ENCODE measurements around the gene ZNF583.

Gene ZNF583

DNA sequence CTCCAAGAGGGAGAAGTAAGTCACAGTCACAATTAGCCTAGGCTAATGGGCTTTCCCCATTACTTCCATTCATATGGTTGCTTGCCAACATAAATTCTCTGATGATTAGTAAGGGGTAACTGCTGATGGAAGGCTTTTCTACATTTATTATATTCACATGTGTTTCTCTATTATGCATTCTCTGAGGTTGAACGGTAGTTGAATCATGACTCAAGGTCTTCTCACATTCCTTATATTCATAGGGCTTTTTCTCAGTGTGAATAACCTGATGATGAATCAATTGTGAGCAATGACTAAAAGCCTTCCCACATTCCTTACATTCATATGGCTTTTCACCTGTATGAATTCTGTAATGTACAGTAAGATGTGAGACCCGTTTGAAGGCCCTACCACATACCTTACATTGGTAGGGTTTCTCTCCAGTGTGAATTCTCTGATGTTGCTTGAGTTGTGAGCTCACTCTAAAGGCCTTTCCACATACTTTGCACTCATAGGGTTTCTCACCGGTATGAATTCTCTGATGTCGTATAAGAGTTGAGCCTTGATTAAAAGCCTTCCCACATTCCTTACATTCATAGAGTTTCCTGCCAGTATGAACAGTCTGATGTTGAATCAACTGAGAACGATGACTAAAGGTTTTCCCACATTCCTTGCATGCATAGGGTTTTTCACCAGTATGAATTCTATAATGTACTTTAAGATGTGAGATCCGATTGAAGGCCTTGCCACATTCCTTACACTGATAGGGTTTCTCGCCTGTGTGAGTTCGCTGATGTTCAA, 20.1 kb upstream of the ZNF583 start:
- no peak for TF ChIP-seq REST (IDR thresholded peaks at IDR 0.05; ENCODE audit: insufficient read depth in 1 of 2, low read depth in 2 of 2, low read length in 2 of 2)
- no peak for TF ChIP-seq FOXP2 (optimal IDR thresholded peaks at IDR 0.05; ENCODE audit: borderline replicate concordance, extremely low read depth, extremely low read length, insufficient read depth)
- no peak for TF ChIP-seq SIN3A (IDR thresholded peaks at IDR 0.05; ENCODE audit: borderline replicate concordance, insufficient read depth, low read length)
- TF ChIP-seq POLR2AphosphoS5 (IDR thresholded peaks at IDR 0.05; ENCODE audit: low read depth, low read length): no peak
- no peak for TF ChIP-seq TAF1 (IDR thresholded peaks at IDR 0.05; ENCODE audit: borderline replicate concordance, insufficient read depth, low read length)

- TF ChIP-seq POLR2AphosphoS5 (IDR thresholded peaks at IDR 0.05; ENCODE audit: low read depth, low read length): peak; percentile 90
- no peak; the same call in 1 of the 2 replicates for TF ChIP-seq TAF1 (IDR thresholded peaks at IDR 0.05; ENCODE audit: borderline replicate concordance, insufficient read depth, low read length)
Measured at GRCh38 chr19:56393119-56394012, 10.8 kb upstream of the ZNF583 start, which contains the start of gene ZNF582. Gene ZNF582 (minus strand): TSS chr19:56393534. CDS start chr19:56391752, 1,782 bp downstream.

- TF ChIP-seq POLR2AphosphoS5 (IDR thresholded peaks at IDR 0.05; ENCODE audit: low read depth, low read length) (no peak), TAF1 (IDR thresholded peaks at IDR 0.05; ENCODE audit: borderline replicate concordance, insufficient read depth, low read length) (no peak), SIN3A (IDR thresholded peaks at IDR 0.05; ENCODE audit: borderline replicate concordance, insufficient read depth, low read length) (no peak), FOXP2 (optimal IDR thresholded peaks at IDR 0.05; ENCODE audit: borderline replicate concordance, extremely low read depth, extremely low read length, insufficient read depth) (no peak), REST (IDR thresholded peaks at IDR 0.05; ENCODE audit: insufficient read depth in 1 of 2, low read depth in 2 of 2, low read length in 2 of 2) (no peak)
Measured at GRCh38 chr19:56398809-56399208, 5.3 kb upstream of the ZNF583 start.

- TF ChIP-seq TAF1 (IDR thresholded peaks at IDR 0.05; ENCODE audit: borderline replicate concordance, insufficient read depth, low read length): no peak
- TF ChIP-seq FOXP2 (optimal IDR thresholded peaks at IDR 0.05; ENCODE audit: borderline replicate concordance, extremely low read depth, extremely low read length, insufficient read depth): no peak
- TF ChIP-seq REST (IDR thresholded peaks at IDR 0.05; ENCODE audit: insufficient read depth in 1 of 2, low read depth in 2 of 2, low read length in 2 of 2): no peak
Measured at GRCh38 chr19:56400485-56400884, 3.6 kb upstream of the ZNF583 start.

DNA sequence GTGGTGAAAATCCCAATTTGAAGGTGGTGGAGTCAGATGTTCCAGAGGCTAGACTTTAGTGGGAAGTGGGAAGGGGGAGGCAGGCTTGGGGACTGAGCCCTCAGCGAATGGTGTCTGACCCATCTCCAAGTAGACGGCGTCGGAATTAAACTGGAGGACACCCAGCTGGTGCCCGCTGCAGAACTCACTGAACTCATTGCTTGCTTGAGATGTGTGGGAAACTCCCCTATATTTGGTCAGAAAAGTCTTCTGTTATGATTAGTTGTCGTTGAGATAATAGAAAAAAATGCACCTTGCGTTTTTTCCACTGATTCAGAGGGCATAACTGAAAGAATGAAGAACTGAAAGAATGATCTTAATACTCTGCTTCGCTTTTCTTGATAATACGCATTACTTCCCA, 871 bp upstream of the ZNF583 start:
- TF ChIP-seq SIN3A (IDR thresholded peaks at IDR 0.05; ENCODE audit: borderline replicate concordance, insufficient read depth, low read length) (no peak), FOXP2 (optimal IDR thresholded peaks at IDR 0.05; ENCODE audit: borderline replicate concordance, extremely low read depth, extremely low read length, insufficient read depth) (no peak)

- TF ChIP-seq FOXP2 (optimal IDR thresholded peaks at IDR 0.05; ENCODE audit: borderline replicate concordance, extremely low read depth, extremely low read length, insufficient read depth) (no peak), SIN3A (IDR thresholded peaks at IDR 0.05; ENCODE audit: borderline replicate concordance, insufficient read depth, low read length) (no peak), TAF1 (IDR thresholded peaks at IDR 0.05; ENCODE audit: borderline replicate concordance, insufficient read depth, low read length) (no peak), REST (IDR thresholded peaks at IDR 0.05; ENCODE audit: insufficient read depth in 1 of 2, low read depth in 2 of 2, low read length in 2 of 2) (no peak), POLR2AphosphoS5 (IDR thresholded peaks at IDR 0.05; ENCODE audit: low read depth, low read length) (no peak)
Measured at GRCh38 chr19:56404705-56405056, 549 bp downstream of the ZNF583 start.

Data from PFSK-1 (cell line).